Gastroesophageal sphincter (tissue), 4 donors: ENCODE measurements around the gene PLCH1. TPM values are rescaled to one million over a fixed set of nuclear protein-coding genes. Genes with fewer than 3 reads are reported as not detected.

ENCODE experiments used
- ATAC-seq: fragments of 150-250 bp; one replicate; pipeline ENCODE4 v1.9.1; 2016; ENCODE audit warnings: mild to moderate bottlenecking, moderate library complexity
- H3K27ac ChIP-seq, 4 donors: fragments of 200-600 bp; sonication (generic) in 3 of 4; 1 replicate in 3 of 4; 2 replicates in 1 of 4; pipeline ENCODE4 v1.5.1; 2016 to 2019
- H3K27me3 ChIP-seq: fragments of 200-600 bp; sonication (generic); one replicate; pipeline ENCODE4 v1.5.1; 2019
- H3K36me3 ChIP-seq, 2 donors: fragments of 200-600 bp; sonication (generic); one replicate each; pipeline ENCODE4 v1.5.1; 2019; ENCODE audit warnings: control low read depth in 1 of 2
- H3K4me1 ChIP-seq, 3 donors: fragments of 200-600 bp; sonication (generic); 1 replicate in 2 of 3; 2 replicates in 1 of 3; pipeline ENCODE4 v1.5.1; 2016 to 2019; ENCODE audit warnings: control low read depth in 2 of 3
- H3K4me3 ChIP-seq, 2 donors: fragments of 200-600 bp; sonication (generic); one replicate each; pipeline ENCODE4 v1.5.1; 2019; ENCODE audit warnings: mild to moderate bottlenecking in 1 of 2, moderate library complexity in 1 of 2
- H3K9me3 ChIP-seq, 3 donors: fragments of 200-600 bp; sonication (generic); one replicate each; pipeline ENCODE4 v1.5.1; 2017 to 2019; ENCODE audit warnings: control low read depth in 2 of 3
- EP300 ChIP-seq: sonication (generic); formaldehyde crosslinking; IDR thresholded peaks from one replicate; pipeline ENCODE4 v1.6.1; 2017; ENCODE audit warnings: antibody characterized with exemption, mild to moderate bottlenecking
- POLR2A ChIP-seq, 2 donors: fragments of 450-650 bp; IDR thresholded peaks; one replicate each; pipeline ENCODE4 v1.6.1; 2017; ENCODE audit warnings: antibody characterized with exemption in 2 of 2, mild to moderate bottlenecking in 2 of 2, moderate library complexity in 1 of 2
- POLR2AphosphoS5 ChIP-seq: sonication (generic); formaldehyde crosslinking; IDR thresholded peaks from one replicate; pipeline ENCODE4 v1.6.1; 2017; ENCODE audit warnings: antibody characterized with exemption
- WGBS, 2 donors: methylation state at CpG; one replicate each; pipeline ENCODE4 v1.1.5; 2018; ENCODE audit warnings: low coverage in 1 of 2; 5-methylcytosine and 5-hydroxymethylcytosine counted together
- total RNA-seq, 4 donors: library from RNA; depleted of rRNA; stranded (reverse); fragments of >200 nt; gene quantifications; one replicate each; pipeline ENCODE4 v1.1.0, GENCODE V29; 2016
- TF ChIP-seq, protein P1 (sequence below), 4 experiments: fragments of 200-600 bp in 2 of 4; fragments of 450-650 bp in 2 of 4; sonication (generic) in 1 of 4; IDR thresholded peaks; one replicate each; pipeline ENCODE4 v1.5.1; 2017 to 2019; ENCODE audit warnings: antibody characterized with exemption in 4 of 4, mild to moderate bottlenecking in 2 of 4, moderate library complexity in 2 of 4

The PLCH1 gene
- total RNA-seq, 4 donors from 2014 or later, result 0.16 to 0.40 (median 0.35) TPM

DNA sequence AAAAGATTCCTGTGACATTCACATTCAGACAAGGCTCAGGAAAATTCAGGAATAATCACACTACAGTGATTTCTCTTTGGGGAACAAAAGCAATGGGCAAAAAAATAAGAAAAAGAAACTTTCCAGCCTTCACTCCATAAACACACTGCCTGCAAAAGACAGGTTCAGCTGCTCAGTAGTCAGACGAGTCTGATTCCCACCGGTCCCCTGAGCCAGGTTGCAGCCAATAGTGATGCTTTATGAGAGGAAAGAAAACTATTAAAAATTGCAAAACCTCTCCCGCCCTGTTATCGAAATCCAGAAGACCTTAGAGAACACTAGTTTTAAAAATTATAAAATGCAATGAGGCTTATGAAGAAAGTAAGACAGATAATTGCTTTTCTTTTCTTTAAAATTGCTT lies 8.5 kb downstream of the PLCH1 start:
- TF ChIP-seq, protein P1, sequence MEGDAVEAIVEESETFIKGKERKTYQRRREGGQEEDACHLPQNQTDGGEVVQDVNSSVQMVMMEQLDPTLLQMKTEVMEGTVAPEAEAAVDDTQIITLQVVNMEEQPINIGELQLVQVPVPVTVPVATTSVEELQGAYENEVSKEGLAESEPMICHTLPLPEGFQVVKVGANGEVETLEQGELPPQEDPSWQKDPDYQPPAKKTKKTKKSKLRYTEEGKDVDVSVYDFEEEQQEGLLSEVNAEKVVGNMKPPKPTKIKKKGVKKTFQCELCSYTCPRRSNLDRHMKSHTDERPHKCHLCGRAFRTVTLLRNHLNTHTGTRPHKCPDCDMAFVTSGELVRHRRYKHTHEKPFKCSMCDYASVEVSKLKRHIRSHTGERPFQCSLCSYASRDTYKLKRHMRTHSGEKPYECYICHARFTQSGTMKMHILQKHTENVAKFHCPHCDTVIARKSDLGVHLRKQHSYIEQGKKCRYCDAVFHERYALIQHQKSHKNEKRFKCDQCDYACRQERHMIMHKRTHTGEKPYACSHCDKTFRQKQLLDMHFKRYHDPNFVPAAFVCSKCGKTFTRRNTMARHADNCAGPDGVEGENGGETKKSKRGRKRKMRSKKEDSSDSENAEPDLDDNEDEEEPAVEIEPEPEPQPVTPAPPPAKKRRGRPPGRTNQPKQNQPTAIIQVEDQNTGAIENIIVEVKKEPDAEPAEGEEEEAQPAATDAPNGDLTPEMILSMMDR (IDR thresholded peaks at IDR 0.05), result no peak
- TF ChIP-seq EP300 (no peak), POLR2AphosphoS5 (no peak), POLR2A (IDR thresholded peaks at IDR 0.05) (no peak)
- H3K9me3 ChIP-seq, result no peaks in the 10 kb centered on the region
- no peak overlapping the region for H3K4me3 ChIP-seq
- no peaks in the 10 kb centered on the region for H3K4me1 ChIP-seq
- no peak overlapping the region for H3K27ac ChIP-seq
- peaks cover 10% of the 10 kb centered on the region for H3K27me3 ChIP-seq
- WGBS, 2 donors, result 62 to 79% methylated on average over 4 of the region's 4 CpGs
- H3K36me3 ChIP-seq, result no peaks in the 10 kb centered on the region
- no peak for ATAC-seq

DNA sequence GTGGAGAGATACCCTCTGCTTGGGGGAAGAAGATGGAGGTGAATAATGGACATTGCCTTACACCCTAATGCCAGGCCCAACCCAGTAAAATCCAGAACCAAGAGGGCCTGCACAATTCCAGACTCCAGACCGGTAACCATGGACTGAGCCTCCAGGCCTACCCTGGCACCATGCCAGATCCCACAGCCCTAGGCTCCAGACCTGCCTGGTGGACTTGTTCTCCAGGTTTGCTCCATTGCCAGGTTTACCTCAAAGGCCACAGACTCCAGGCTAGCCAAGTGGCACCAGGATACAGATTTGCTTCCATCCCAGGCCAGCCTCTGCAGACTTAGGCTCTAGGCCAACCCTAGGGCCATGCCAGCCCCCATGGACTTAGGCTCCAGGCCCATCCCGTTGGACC lies 14.0 kb downstream of the PLCH1 start:
- no peak for ATAC-seq
- TF ChIP-seq POLR2AphosphoS5 (no peak), POLR2A (IDR thresholded peaks at IDR 0.05) (no peak), EP300 (no peak)
- TF ChIP-seq, protein P1 (IDR thresholded peaks at IDR 0.05), result no peak
- no peak overlapping the region for H3K27ac ChIP-seq
- H3K9me3 ChIP-seq, result no peaks in the 10 kb centered on the region
- H3K27me3 ChIP-seq, result no peaks in the 10 kb centered on the region
- no peak overlapping the region for H3K4me3 ChIP-seq
- no peaks in the 10 kb centered on the region for H3K4me1 ChIP-seq
- H3K36me3 ChIP-seq, result no peaks in the 10 kb centered on the region
- WGBS, 2 donors, result 67% methylated on average over 1 of the region's 2 CpGs; no CpG with 5 or more reads in 1 of the 2 donors

DNA sequence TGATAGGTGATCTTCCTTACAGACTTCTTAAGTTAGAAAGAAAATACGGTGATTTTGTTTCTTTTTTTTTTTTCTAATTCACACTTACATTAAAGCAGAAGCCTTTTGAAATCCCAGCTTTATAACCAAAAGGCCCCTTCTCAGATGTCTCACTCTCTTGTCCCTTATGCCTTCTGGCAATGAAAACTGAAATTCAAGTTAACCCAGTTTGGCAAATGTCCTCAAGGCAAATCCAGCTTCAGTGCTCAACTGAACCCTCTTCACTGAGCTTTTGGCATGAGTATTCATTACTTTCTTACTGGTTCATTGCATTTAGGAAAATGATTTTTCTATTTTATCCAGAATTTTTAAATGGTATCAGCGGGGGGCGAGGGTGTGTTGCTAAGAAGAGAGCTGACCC lies 17.0 kb downstream of the PLCH1 start:
- no peaks in the 10 kb centered on the region for H3K36me3 ChIP-seq
- no peak overlapping the region for H3K27ac ChIP-seq

DNA sequence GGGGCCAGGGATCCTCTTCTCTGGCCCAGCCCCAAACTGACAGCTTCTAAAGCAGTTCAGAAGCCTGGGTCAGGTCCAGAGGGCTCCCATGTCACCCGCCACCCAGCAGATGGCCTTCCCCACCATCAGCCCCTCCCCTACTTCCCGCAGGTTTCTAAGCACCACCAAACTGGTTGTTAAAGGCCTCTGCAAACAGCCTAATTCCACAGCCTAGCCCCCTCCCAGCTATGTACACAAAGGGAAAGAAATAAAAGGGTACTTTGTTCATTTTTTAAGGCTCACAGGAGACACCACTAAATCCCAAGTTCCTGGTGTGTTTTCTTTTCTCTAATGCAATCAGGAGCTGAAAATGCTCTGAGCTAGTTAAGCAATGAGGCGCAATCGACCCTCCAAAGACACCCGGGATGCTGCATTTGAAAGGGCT lies 30.6 kb downstream of the PLCH1 start:
- TF ChIP-seq POLR2A (IDR thresholded peaks at IDR 0.05) (no peak), EP300 (no peak), POLR2AphosphoS5 (no peak)
- TF ChIP-seq, protein P1 (IDR thresholded peaks at IDR 0.05), result no peak
- ATAC-seq, result no peak
- 61 to 74% methylated on average over 3 to 5 of the region's 5 CpGs for WGBS, 2 donors
- H3K4me3 ChIP-seq, result no peak overlapping the region
- H3K36me3 ChIP-seq, result no peaks in the 10 kb centered on the region
- H3K4me1 ChIP-seq, result no peaks in the 10 kb centered on the region
- no peak overlapping the region for H3K27ac ChIP-seq
- H3K9me3 ChIP-seq, result peaks cover 0 to 23% (median 0%) of the 10 kb centered on the region in 3 donors
- H3K27me3 ChIP-seq, result no peaks in the 10 kb centered on the region

More for the DNA sequence above, 17.0 kb downstream of the PLCH1 start:
- ATAC-seq, result no peak
- TF ChIP-seq POLR2AphosphoS5 (no peak), POLR2A (IDR thresholded peaks at IDR 0.05) (no peak)
- Histone ChIP-seq H3K4me3 (no peak overlapping the region), H3K4me1 (no peaks in the 10 kb centered on the region), H3K27me3 (no peaks in the 10 kb centered on the region), H3K9me3 (no peaks in the 10 kb centered on the region)
- WGBS, 2 donors, result 80 to 83% methylated on average over 1 to 3 of the region's 3 CpGs

DNA sequence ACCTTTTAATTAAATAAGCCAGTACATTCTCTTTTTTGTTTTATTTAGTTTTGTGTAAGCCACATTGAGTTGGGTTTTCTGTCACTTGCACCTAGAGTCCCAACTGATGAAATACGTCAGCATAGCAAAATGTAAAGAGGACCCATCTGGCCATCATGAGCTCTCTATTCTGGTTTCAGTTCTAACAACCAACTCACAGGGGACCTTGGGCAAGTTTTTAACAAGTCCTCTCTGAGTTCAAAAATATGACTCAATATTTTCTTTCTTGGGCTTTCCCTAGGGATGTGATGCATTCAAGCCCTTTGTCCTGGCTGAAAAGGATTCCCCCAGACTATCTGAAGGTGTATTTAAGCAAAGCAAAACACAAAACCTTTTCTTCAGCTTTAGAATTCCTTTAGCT lies 32.9 kb downstream of the PLCH1 start:
- TF ChIP-seq, protein P1 (IDR thresholded peaks at IDR 0.05), result no peak
- TF ChIP-seq POLR2AphosphoS5, result no peak
- no peak for TF ChIP-seq POLR2A (IDR thresholded peaks at IDR 0.05)
- no peak for TF ChIP-seq EP300
- Histone ChIP-seq H3K4me3 (no peak overlapping the region), H3K4me1 (no peaks in the 10 kb centered on the region), H3K27ac (no peak overlapping the region), H3K27me3 (no peaks in the 10 kb centered on the region), H3K36me3 (no peaks in the 10 kb centered on the region), H3K9me3 (peaks cover 0 to 8% (median 0%) of the 10 kb centered on the region in 3 donors)
- WGBS, 2 donors, result 92 to 100% methylated on average over 1 of the region's 1 CpG
- no peak for ATAC-seq
